Memory B cell (primary cell): ENCODE measurements around the gene PFDN1.

Experiments used
- ATAC-seq: fragments of 150-1000 bp; cut with Tn5 transposase; 2 replicates; pipeline ENCODE4 v1.10.0; 2021; ENCODE audit warnings: low read depth, mild to moderate bottlenecking, moderate library complexity
- DNase-seq, 2 donors: peaks; one replicate each; pipeline ENCODE4 v3.0.0; 2022; ENCODE audit warnings: low spot score in 2 of 2
- H3K27ac Mint-ChIP-seq: one replicate; pipeline ENCODE4 v1.8.0; 2022; ENCODE audit warnings: mild to moderate bottlenecking, moderate library complexity, mixed read lengths
- H3K27me3 Mint-ChIP-seq: one replicate; pipeline ENCODE4 v1.8.0; 2022; ENCODE audit warnings: mixed read lengths
- H3K36me3 Mint-ChIP-seq: one replicate; pipeline ENCODE4 v1.8.0; 2022; ENCODE audit warnings: mild to moderate bottlenecking, mixed read lengths
- H3K4me1 Mint-ChIP-seq: one replicate; pipeline ENCODE4 v1.8.0; 2022; ENCODE audit warnings: mixed read lengths
- H3K4me3 Mint-ChIP-seq: one replicate; pipeline ENCODE4 v1.8.0; 2022; ENCODE audit warnings: mild to moderate bottlenecking, moderate library complexity, mixed read lengths
- H3K9me3 Mint-ChIP-seq: one replicate; pipeline ENCODE4 v1.8.0; 2022; ENCODE audit warnings: mixed read lengths

PFDN1 gene

GRCh38 chr5:140220698-140221064 lies 82.2 kb downstream of the PFDN1 start:
- H3K36me3 Mint-ChIP-seq: no peaks in the 10 kb centered on the region
- H3K4me1 Mint-ChIP-seq: peaks cover 2% of the 10 kb centered on the region
- DNase-seq: no peak
- ATAC-seq: no peak
- no peaks in the 10 kb centered on the region for H3K27me3 Mint-ChIP-seq
- no peak overlapping the region for H3K4me3 Mint-ChIP-seq
- H3K9me3 Mint-ChIP-seq: no peaks in the 10 kb centered on the region
- H3K27ac Mint-ChIP-seq: no peak overlapping the region

- Mint-ChIP-seq H3K36me3 (no peaks in the 10 kb centered on the region), H3K27me3 (no peaks in the 10 kb centered on the region), H3K27ac (no peak overlapping the region), H3K4me3 (no peak overlapping the region), H3K4me1 (peaks cover 2% of the 10 kb centered on the region), H3K9me3 (no peaks in the 10 kb centered on the region)
- no peak for ATAC-seq
- DNase-seq: no peak
Measured at GRCh38 chr5:140220032-140220697, 82.7 kb downstream of the PFDN1 start.

GRCh38 chr5:140219068-140219991 lies 83.6 kb downstream of the PFDN1 start:
- DNase-seq (no peak), ATAC-seq (no peak)
- H3K9me3 Mint-ChIP-seq: no peaks in the 10 kb centered on the region
- H3K4me3 Mint-ChIP-seq: no peak overlapping the region
- H3K27me3 Mint-ChIP-seq: no peaks in the 10 kb centered on the region
- H3K27ac Mint-ChIP-seq: no peak overlapping the region
- no peaks in the 10 kb centered on the region for H3K36me3 Mint-ChIP-seq
- H3K4me1 Mint-ChIP-seq: peaks cover 2% of the 10 kb centered on the region

GRCh38 chr5:140217299-140218026 lies 85.4 kb downstream of the PFDN1 start:
- H3K27ac Mint-ChIP-seq: no peak overlapping the region
- peaks cover 2% of the 10 kb centered on the region for H3K4me1 Mint-ChIP-seq
- H3K27me3 Mint-ChIP-seq: no peaks in the 10 kb centered on the region
- H3K36me3 Mint-ChIP-seq: no peaks in the 10 kb centered on the region
- H3K9me3 Mint-ChIP-seq: no peaks in the 10 kb centered on the region
- no peak for DNase-seq
- no peak overlapping the region for H3K4me3 Mint-ChIP-seq
- ATAC-seq: no peak

DNA sequence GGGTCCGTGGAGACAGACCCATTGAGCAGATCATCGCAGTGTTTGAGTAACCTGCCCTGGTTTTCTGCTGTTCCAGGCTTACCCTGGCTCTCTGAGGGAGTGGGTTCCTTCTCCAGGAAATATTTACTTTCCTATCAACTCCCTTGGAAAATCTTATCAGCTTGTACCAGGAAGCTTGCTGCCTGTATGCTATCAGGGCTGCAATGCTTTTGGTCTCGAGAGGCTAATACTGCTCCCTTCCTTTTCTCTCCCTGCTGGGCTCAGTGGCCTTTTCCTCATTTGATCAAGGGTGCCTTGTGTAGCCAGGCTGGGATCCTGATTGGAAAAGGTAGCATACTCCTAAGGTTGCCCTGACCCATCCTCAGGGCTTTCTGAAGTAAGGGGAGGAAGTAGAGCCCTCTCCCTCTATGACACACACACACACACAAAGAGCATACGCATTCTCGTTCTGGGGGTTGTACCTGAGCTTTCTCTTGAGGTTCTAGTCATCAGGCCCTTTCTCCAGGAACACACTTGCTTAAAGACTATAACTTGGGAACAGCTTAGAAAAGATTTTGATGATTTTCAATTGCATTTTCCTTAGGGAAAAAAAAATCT lies 86.3 kb downstream of the PFDN1 start:
- no peaks in the 10 kb centered on the region for H3K36me3 Mint-ChIP-seq
- DNase-seq (no peak), ATAC-seq (no peak)
- no peak overlapping the region for H3K4me3 Mint-ChIP-seq
- no peak overlapping the region for H3K27ac Mint-ChIP-seq
- H3K4me1 Mint-ChIP-seq: peaks cover 2% of the 10 kb centered on the region
- no peaks in the 10 kb centered on the region for H3K9me3 Mint-ChIP-seq
- no peaks in the 10 kb centered on the region for H3K27me3 Mint-ChIP-seq

GRCh38 chr5:140215276-140215675 lies 87.6 kb downstream of the PFDN1 start:
- Mint-ChIP-seq H3K4me1 (peaks cover 2% of the 10 kb centered on the region), H3K27me3 (no peaks in the 10 kb centered on the region), H3K27ac (no peak overlapping the region), H3K4me3 (no peak overlapping the region), H3K9me3 (no peaks in the 10 kb centered on the region), H3K36me3 (no peaks in the 10 kb centered on the region)
- DNase-seq (no peak), ATAC-seq (no peak)

DNA sequence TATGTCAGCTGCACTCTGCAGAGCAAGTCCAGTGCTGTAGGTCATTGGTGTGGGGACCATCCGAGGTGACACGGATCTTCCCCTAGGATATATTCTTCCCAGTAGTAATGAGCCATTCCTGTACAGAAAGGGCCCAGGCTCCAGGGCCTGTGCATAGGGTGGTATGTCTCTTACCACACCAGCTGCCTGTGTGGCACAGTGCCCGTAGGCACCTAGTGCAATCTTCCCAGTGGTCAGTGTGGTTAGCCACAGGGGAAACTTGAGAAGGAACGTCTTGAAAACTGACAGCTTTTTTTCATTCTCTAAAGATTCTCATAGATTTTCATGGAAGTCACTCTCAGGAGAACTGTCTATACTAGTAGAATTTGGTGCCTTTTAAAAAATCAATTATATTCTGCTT lies 88.1 kb downstream of the PFDN1 start:
- Mint-ChIP-seq H3K27me3 (no peaks in the 10 kb centered on the region), H3K27ac (no peak overlapping the region), H3K4me3 (no peak overlapping the region), H3K36me3 (no peaks in the 10 kb centered on the region), H3K9me3 (no peaks in the 10 kb centered on the region), H3K4me1 (no peaks in the 10 kb centered on the region)
- DNase-seq: no peak
- ATAC-seq: no peak

GRCh38 chr5:140213370-140213983 lies 89.4 kb downstream of the PFDN1 start:
- DNase-seq: no peak
- Mint-ChIP-seq H3K9me3 (no peaks in the 10 kb centered on the region), H3K4me3 (no peak overlapping the region), H3K27me3 (no peaks in the 10 kb centered on the region), H3K27ac (no peak overlapping the region), H3K4me1 (no peaks in the 10 kb centered on the region), H3K36me3 (no peaks in the 10 kb centered on the region)
- ATAC-seq: no peak

GRCh38 chr5:140208065-140208464 lies 94.8 kb downstream of the PFDN1 start:
- ATAC-seq (no peak), DNase-seq (no peak)
- no peak overlapping the region for H3K4me3 Mint-ChIP-seq
- H3K27ac Mint-ChIP-seq: no peak overlapping the region
- no peaks in the 10 kb centered on the region for H3K27me3 Mint-ChIP-seq
- H3K9me3 Mint-ChIP-seq: peaks cover 1% of the 10 kb centered on the region
- H3K4me1 Mint-ChIP-seq: no peaks in the 10 kb centered on the region
- peaks cover 7% of the 10 kb centered on the region for H3K36me3 Mint-ChIP-seq

GRCh38 chr5:140207250-140207964 lies 95.5 kb downstream of the PFDN1 start:
- ATAC-seq (no peak), DNase-seq (no peak)
- H3K36me3 Mint-ChIP-seq: peaks cover 7% of the 10 kb centered on the region
- H3K4me3 Mint-ChIP-seq: no peak overlapping the region
- peaks cover 1% of the 10 kb centered on the region for H3K9me3 Mint-ChIP-seq
- no peaks in the 10 kb centered on the region for H3K27me3 Mint-ChIP-seq
- H3K27ac Mint-ChIP-seq: no peak overlapping the region
- H3K4me1 Mint-ChIP-seq: no peaks in the 10 kb centered on the region

GRCh38 chr5:140205952-140206351 lies 96.9 kb downstream of the PFDN1 start:
- DNase-seq: no peak
- Mint-ChIP-seq H3K27ac (no peak overlapping the region), H3K4me3 (no peak overlapping the region), H3K36me3 (peaks cover 7% of the 10 kb centered on the region), H3K9me3 (peaks cover 1% of the 10 kb centered on the region), H3K4me1 (no peaks in the 10 kb centered on the region), H3K27me3 (no peaks in the 10 kb centered on the region)
- ATAC-seq: no peak

GRCh38 chr5:140205216-140205615 lies 97.7 kb downstream of the PFDN1 start:
- ATAC-seq: no peak
- no peak overlapping the region for H3K4me3 Mint-ChIP-seq
- H3K27ac Mint-ChIP-seq: no peak overlapping the region
- H3K27me3 Mint-ChIP-seq: no peaks in the 10 kb centered on the region
- H3K36me3 Mint-ChIP-seq: peaks cover 9% of the 10 kb centered on the region
- DNase-seq: no peak
- H3K4me1 Mint-ChIP-seq: no peaks in the 10 kb centered on the region
- peaks cover 1% of the 10 kb centered on the region for H3K9me3 Mint-ChIP-seq

GRCh38 chr5:140202610-140203009 lies 100.3 kb downstream of the PFDN1 start:
- ATAC-seq (no peak), DNase-seq (no peak)
- peaks cover 11% of the 10 kb centered on the region for H3K36me3 Mint-ChIP-seq
- H3K4me3 Mint-ChIP-seq: no peak overlapping the region
- H3K27me3 Mint-ChIP-seq: no peaks in the 10 kb centered on the region
- H3K9me3 Mint-ChIP-seq: no peaks in the 10 kb centered on the region
- H3K27ac Mint-ChIP-seq: no peak overlapping the region
- no peaks in the 10 kb centered on the region for H3K4me1 Mint-ChIP-seq
